Esophagus squamous epithelium (tissue), 5 donors: ENCODE data around the gene PLK3. TPM values are rescaled to one million over a fixed set of nuclear protein-coding genes. Genes with fewer than 3 reads are reported as not detected.
A peak's percentile ranks its signal among the peaks of the same experiment; 100 is the strongest.

Experiments
- DNase-seq: peaks from one replicate; lab custom pipeline; 2025; lab: John Stamatoyannopoulos, UW
- H3K27ac ChIP-seq, 4 donors: fragments of 200-600 bp; sonication (generic); one replicate each; pipeline ENCODE4 v1.5.1; 2016 to 2019; ENCODE audit warnings: mild to moderate bottlenecking in 1 of 4
- H3K27me3 ChIP-seq, 4 donors: fragments of 200-600 bp; sonication (generic); 1 replicate in 3 of 4; 2 replicates in 1 of 4; pipeline versions ENCODE4 v1.5.1 to v1.6.0; 2017 to 2021; ENCODE audit warnings: antibody characterized with exemption in 1 of 4
- H3K36me3 ChIP-seq, 3 donors: fragments of 200-600 bp; sonication (generic); one replicate each; pipeline ENCODE4 v1.5.1; 2016 to 2019
- H3K4me1 ChIP-seq, 3 donors: fragments of 200-600 bp; sonication (generic); one replicate each; pipeline ENCODE4 v1.5.1; 2017 to 2019
- H3K4me3 ChIP-seq, 4 donors: fragments of 200-600 bp; sonication (generic); 1 replicate in 3 of 4; 2 replicates in 1 of 4; pipeline ENCODE4 v1.5.1; 2016 to 2019; ENCODE audit warnings: mild to moderate bottlenecking in 2 of 4, moderate library complexity in 1 of 4
- H3K9me3 ChIP-seq, 3 donors: fragments of 200-600 bp; sonication (generic); one replicate each; pipeline ENCODE4 v1.5.1; 2016 to 2019
- POLR2A ChIP-seq, 4 donors: fragments of 450-650 bp; IDR thresholded peaks; one replicate each; pipeline ENCODE4 v1.6.1; 2017; ENCODE audit warnings: antibody characterized with exemption in 4 of 4, mild to moderate bottlenecking in 4 of 4, moderate library complexity in 3 of 4
- WGBS, 2 donors: methylation state at CpG; one replicate each; pipeline ENCODE4 v1.1.5; 2018; 5-methylcytosine and 5-hydroxymethylcytosine counted together
- intact Hi-C: fragments of 100-400 bp; cut with DNase I; formaldehyde crosslinking; loops from one replicate; pipeline ENCODE4 v1.15.0; 2022
- total RNA-seq, 4 donors: library from RNA; depleted of rRNA; stranded (reverse); fragments of >200 nt; gene quantifications; one replicate each; pipeline ENCODE4 v1.1.0, GENCODE V29; 2016
- TF ChIP-seq, protein P1 (sequence below), 6 experiments: fragments of 450-650 bp in 4 of 6; fragments of 200-600 bp in 2 of 6; sonication (generic) in 2 of 6; IDR thresholded peaks; one replicate each; pipeline ENCODE4 v1.5.1; 2016 to 2019; ENCODE audit warnings: antibody characterized with exemption in 6 of 6, mild to moderate bottlenecking in 4 of 6, moderate library complexity in 4 of 6
- donor health status: DM: yes; HTN: yes; CAD: no.

Gene PLK3
- total RNA-seq, 4 donors from 2014 or later = 10.3 to 36.2 (median 30.7) TPM

DNA sequence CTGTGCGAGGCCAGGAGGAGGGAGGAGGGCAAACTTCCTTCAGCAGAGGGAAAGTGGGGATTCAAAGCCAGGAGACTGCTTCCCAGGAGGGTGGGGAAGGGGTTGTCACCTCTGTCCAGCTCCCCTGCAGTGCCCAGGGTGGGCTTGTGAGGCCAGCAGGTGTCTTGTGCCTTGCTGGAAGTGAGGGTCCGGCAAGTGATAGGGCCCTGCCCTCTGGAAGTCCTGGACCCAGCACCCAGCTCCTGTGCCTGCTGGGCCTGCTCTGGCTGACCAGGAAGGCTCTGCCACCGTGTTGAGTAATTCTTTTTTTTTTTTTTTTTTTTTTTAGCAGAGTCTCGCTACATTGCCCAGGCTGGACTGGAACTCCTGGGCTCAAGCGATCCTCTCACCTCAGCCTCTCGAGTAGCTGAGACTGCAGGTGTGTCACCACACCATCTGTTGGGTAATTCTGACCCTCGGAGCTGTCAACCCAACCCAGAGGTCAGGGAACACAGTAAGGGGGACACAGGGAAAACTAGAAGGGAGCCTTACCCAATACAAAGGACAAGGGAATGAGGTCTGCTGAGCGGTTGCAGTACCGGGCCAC is 13.2 kb upstream of the PLK3 start:
- no peak for DNase-seq
- peak overlapping the region in 2 of 4 donors; percentile 51 to 63 for H3K4me3 ChIP-seq
- TF ChIP-seq, protein P1, sequence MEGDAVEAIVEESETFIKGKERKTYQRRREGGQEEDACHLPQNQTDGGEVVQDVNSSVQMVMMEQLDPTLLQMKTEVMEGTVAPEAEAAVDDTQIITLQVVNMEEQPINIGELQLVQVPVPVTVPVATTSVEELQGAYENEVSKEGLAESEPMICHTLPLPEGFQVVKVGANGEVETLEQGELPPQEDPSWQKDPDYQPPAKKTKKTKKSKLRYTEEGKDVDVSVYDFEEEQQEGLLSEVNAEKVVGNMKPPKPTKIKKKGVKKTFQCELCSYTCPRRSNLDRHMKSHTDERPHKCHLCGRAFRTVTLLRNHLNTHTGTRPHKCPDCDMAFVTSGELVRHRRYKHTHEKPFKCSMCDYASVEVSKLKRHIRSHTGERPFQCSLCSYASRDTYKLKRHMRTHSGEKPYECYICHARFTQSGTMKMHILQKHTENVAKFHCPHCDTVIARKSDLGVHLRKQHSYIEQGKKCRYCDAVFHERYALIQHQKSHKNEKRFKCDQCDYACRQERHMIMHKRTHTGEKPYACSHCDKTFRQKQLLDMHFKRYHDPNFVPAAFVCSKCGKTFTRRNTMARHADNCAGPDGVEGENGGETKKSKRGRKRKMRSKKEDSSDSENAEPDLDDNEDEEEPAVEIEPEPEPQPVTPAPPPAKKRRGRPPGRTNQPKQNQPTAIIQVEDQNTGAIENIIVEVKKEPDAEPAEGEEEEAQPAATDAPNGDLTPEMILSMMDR (IDR thresholded peaks at IDR 0.05) = no peak
- TF ChIP-seq POLR2A (IDR thresholded peaks at IDR 0.05) = no peak
- peaks cover 0 to 4% (median 0%) of the 10 kb centered on the region in 3 donors for H3K36me3 ChIP-seq
- peak overlapping the region in 3 of 4 donors; percentile 24 to 81 (median 77) for H3K27ac ChIP-seq
- peaks cover 20 to 45% (median 27%) of the 10 kb centered on the region in 3 donors for H3K4me1 ChIP-seq
- no peaks in the 10 kb centered on the region for H3K9me3 ChIP-seq
- intact Hi-C loops = loop anchor here (10.0 kb wide), 1 partner anchor 48 kb away; no protein-coding TSS in a partner anchor
- 74 to 81% methylated on average over 4 to 5 of the region's 9 CpGs for WGBS, 2 donors
- no peaks in the 10 kb centered on the region for H3K27me3 ChIP-seq

DNA sequence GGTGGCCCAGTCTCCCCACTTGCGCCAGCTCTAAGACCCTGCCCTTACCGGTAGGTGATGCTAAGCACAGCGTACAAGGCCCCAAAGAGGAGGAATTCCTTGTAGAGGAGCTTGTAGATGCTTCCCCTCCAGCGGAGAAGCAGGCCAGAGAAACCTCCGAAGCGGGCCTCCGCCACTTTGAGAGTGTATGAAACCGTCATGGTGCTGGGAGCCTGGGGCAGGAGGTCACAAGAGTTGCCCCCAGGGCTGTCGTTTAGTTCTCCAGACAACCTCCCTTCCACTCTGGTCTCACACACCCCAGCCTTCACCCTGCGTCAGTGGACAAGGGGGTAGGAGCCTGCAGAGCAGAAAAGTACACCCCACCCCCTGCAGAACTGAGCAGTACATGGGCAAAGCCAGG is 12.7 kb upstream of the PLK3 start:
- DNase-seq = no peak
- intact Hi-C loops = loop anchor here (10.0 kb wide), 1 partner anchor 47 kb away; no protein-coding TSS in a partner anchor
- TF ChIP-seq POLR2A (IDR thresholded peaks at IDR 0.05) = no peak
- TF ChIP-seq, protein P1 (IDR thresholded peaks at IDR 0.05) = no peak
- H3K27ac ChIP-seq = no peak overlapping the region
- H3K4me3 ChIP-seq = no peak overlapping the region
- H3K36me3 ChIP-seq = no peaks in the 10 kb centered on the region
- WGBS, 2 donors = 97 to 100% methylated on average over 3 to 7 of the region's 10 CpGs
- H3K4me1 ChIP-seq = peaks cover 20 to 45% (median 27%) of the 10 kb centered on the region in 3 donors
- H3K27me3 ChIP-seq = no peaks in the 10 kb centered on the region
- no peaks in the 10 kb centered on the region for H3K9me3 ChIP-seq

DNA sequence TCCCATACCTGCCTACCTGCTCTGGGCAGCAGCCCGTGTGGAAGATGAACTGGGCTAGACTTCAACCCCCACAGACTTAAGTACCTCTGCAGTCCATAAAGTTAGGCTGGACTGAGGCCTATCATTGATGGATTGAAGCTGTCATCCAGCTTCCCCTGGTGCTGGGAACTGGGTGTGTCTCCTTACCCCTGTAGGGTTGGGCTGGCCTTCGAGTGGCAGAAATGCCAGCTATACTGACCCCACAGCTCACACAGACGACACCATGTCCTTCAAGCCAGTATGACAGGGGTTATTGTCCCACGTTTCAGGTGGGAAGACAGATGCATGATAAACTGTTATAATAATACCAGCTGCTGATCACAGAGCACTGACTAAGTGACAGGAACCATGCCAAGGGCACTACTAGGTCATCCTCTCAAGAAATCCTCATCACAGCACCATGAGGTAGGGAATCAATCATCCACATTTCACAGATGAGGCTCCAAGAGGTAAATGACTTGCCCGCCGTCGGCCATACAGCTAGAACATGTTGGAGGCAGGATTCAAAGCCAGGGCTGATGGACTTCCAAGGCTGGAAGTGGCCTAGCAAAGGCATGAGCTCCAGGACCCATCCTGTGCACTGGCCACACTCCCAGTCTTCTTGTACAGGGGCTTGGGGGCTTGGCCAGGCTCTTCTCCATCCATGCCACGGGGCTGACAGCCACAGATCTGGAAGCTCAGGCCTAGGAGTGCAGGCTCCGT is 11.9 kb upstream of the PLK3 start, which contains the start of gene BEST4:
BEST4 (minus strand) TSS at position 51 of the 741 bp plus-strand sequence. CDS start 465 bp downstream, outside the sequence.
- Histone ChIP-seq H3K36me3 (no peaks in the 10 kb centered on the region), H3K27ac (no peak within 1 kb of the TSS)
- TF ChIP-seq POLR2A (IDR thresholded peaks at IDR 0.05) = no peak
- TF ChIP-seq, protein P1 (IDR thresholded peaks at IDR 0.05) = no peak

DNA sequence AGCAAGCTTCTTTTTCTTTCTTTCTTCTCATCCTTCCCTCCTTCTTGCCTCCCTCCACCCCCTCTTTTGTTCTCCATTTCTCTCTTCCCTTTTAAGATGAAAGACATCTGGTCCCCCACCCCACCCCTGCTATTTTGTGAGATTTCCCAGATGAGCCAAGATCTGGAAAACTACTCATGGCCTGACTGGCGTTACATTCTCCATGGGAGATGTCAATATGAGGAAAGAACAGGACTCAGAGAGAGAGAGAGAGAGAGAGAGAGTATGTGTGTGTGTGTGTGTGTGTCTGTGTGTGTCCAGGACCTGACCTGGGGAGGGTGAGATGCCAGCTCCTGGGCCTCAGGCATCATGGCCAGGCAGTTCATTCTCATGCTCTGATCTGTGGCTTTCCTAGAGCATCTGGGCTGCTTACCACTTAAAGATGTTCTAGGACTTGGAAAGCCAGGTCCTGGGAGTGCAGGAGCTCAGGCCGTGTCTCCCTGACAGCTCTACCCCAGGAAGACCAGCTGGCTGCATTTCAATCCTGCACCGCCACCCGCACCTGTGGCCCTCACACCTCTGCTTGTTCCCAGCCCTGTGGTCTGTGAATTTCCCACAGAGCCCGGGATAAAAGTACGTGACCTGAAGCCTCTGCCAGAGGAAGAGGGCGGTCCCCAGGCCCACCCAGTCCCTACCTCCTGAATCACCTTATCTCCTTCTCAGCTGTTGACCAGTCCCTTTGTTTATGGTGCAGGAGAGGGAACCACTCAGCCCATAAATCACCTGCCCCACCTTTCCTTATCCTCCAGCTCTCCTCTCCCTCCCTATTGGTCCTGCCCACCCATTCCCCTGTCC is 9.0 kb upstream of the PLK3 start:
- Histone ChIP-seq H3K4me3 (no peak overlapping the region), H3K36me3 (no peaks in the 10 kb centered on the region), H3K27me3 (no peaks in the 10 kb centered on the region), H3K27ac (no peak overlapping the region), H3K9me3 (no peaks in the 10 kb centered on the region), H3K4me1 (peaks cover under 1 to 26% (median 6%) of the 10 kb centered on the region in 3 donors)
- TF ChIP-seq, protein P1 (IDR thresholded peaks at IDR 0.05) = no peak
- no peak for TF ChIP-seq POLR2A (IDR thresholded peaks at IDR 0.05)
- 71 to 76% methylated on average over 6 to 7 of the region's 7 CpGs for WGBS, 2 donors
- DNase-seq = no peak
- intact Hi-C loops = no loop called here

More for the DNA sequence above, 11.9 kb upstream of the PLK3 start, which contains the start of gene BEST4:
- 84 to 86% methylated on average over 6 to 9 of the region's 9 CpGs for WGBS, 2 donors
- no peaks in the 10 kb centered on the region for H3K9me3 ChIP-seq
- no peaks in the 10 kb centered on the region for H3K27me3 ChIP-seq
- peaks cover 20 to 48% (median 27%) of the 10 kb centered on the region in 3 donors for H3K4me1 ChIP-seq
- no peak within 1 kb of the TSS for H3K4me3 ChIP-seq
- intact Hi-C loops = loop anchor here (10.0 kb wide), 1 partner anchor 47 kb away; no protein-coding TSS in a partner anchor
- DNase-seq = no peak
